GM18951 (cell line): Measurements from ENCODE around the gene HELZ.

ENCODE experiments used
- POLR2A ChIP-seq: IDR thresholded peaks from 4 replicates; pipeline ENCODE4 v1.6.1; 2011; ENCODE audit warnings: mild to moderate bottlenecking; ENCODE audit not compliant: insufficient read length, insufficient read depth; ENCODE audit errors: extremely low read depth
- in situ Hi-C: fragments of 300-500 bp; cut with MboI; formaldehyde crosslinking; loops from one replicate; pipeline ENCODE4 v1.12.0; 2022; ENCODE audit warnings: low sequenced_read_pairs, mixed read lengths, inconsistent platforms; ENCODE audit not compliant: unreplicated experiment

HELZ gene

DNA sequence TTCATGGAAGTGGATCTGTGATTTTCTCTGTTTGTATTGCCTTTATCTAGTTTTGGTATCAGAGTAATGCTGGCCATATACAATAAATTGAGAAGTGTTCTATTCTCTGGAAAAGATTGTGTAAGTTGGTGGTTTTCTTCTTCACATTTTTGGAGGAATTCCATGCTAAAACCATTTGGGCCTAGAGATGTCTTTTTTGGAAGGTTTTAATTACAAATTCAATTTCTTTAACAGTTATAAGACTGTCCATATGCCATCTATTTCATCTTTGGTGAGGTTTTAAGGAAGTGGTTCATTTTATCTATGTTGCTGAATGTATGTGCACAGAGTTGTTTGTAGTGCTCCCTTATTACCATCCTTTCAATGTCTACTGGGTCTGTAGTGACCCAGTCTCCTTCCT lies 154.7 kb downstream of the HELZ start:
- TF ChIP-seq POLR2A = no peak
- in situ Hi-C loops = no loop called here

- TF ChIP-seq POLR2A = no peak
- in situ Hi-C loops = no loop called here
These were observed 156.4 kb downstream of the HELZ start for GRCh38 chr17:67088639-67089038.

DNA sequence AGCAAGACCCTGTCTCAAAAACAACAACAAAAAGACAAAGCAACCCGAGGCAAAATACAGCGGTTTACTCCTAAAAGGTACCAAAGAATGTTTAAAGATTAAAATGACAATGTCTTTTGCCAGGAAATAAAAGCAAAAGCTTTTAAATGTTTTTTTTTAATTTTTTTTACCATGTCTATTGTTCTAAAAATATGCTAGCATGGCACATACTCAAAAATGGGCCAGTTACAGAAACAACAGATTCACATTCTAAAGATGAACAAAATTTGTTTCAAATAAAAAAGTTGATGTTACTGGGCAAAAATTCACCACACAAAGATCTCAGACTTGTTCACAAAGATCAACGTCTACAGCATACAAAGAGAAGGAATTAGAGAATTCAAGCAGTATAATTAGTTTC lies 159.6 kb downstream of the HELZ start:
- in situ Hi-C loops = no loop called here
- TF ChIP-seq POLR2A = no peak

- in situ Hi-C loops = no loop called here
- TF ChIP-seq POLR2A = no peak
These were observed 162.9 kb downstream of the HELZ start for GRCh38 chr17:67082107-67082506.

DNA sequence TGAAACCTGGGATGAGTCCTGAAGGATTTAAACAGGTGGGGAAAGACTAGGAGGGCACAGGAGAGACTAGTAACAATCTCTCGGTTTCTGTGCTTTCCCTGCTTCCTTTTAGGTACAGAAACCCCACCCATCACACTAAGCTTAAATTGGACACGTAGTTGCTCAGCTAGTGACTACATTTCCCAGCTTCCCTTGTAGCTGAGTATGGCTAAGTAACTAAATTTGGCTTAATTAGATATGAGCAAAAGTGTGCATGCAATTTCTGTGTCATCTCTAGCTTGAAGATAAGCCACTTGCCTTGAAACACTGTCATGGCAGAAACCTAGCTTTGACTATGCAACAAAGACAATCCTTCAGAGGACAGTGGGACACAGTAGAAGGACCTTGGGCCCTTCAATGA lies 164.2 kb downstream of the HELZ start:
- TF ChIP-seq POLR2A = no peak
- in situ Hi-C loops = no loop called here

DNA sequence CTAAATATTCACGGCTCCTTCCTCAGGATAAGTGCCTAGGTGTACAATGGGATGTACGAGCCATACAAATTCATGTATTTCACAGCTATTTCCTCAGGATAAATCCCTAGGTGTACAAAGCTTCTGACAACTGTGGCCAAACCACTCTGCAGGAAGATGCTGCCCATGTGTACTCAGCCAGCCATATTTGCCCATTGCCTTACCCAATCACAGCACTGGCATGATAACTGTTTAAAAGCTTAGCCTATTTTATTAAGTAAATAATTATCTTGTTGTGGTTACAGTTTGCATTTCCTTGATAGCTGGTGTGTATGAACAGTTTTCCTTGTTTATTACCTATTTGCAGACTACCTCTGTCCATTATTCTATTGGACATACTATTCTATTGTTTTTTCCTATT lies 165.5 kb downstream of the HELZ start:
- no peak for TF ChIP-seq POLR2A
- in situ Hi-C loops = no loop called here

DNA sequence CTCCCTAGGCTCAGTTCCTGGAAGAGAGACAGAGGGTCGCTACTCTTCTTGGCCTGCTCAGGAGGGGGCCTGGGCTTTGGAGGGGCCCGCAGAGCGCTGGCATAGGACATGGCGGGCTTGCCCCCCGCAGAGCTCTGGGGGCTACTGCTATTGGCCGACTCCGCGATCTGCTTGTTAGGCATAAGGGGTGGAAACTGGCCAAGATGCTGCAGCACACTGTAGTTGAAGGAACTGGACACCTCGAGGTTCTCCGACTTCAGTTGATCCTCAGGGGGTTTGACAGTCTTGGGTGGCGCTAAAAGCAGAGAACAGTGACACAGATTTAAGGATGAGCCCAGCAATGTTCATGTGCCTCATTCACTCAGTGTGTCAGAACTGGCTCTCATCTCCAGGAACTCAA lies 166.7 kb downstream of the HELZ start:
- in situ Hi-C loops = no loop called here
- no peak for TF ChIP-seq POLR2A

- no peak for TF ChIP-seq POLR2A
- in situ Hi-C loops = no loop called here
These were observed 168.7 kb downstream of the HELZ start for GRCh38 chr17:67076290-67076689.

- in situ Hi-C loops = no loop called here
- no peak for TF ChIP-seq POLR2A
These were observed 170.2 kb downstream of the HELZ start for GRCh38 chr17:67074781-67075180.

DNA sequence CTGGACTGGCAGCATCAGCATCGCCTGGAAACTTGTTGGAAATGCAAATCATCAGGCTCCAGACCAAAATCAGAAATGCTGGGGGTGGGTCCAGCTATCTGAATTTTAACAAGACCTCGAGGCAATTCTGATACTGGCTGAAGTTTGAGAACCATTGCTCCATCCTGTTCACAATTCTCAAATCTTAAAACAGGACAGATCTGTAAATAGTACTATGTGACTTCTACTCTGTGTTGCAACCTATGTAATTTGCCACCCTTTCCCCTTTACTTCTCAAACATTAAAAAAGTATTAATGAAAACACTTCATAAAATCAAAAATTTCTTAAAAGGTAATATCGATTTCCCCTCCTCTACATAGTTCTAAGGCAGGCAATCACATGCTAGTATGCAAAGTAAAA lies 172.1 kb downstream of the HELZ start:
- in situ Hi-C loops = no loop called here
- no peak for TF ChIP-seq POLR2A

DNA sequence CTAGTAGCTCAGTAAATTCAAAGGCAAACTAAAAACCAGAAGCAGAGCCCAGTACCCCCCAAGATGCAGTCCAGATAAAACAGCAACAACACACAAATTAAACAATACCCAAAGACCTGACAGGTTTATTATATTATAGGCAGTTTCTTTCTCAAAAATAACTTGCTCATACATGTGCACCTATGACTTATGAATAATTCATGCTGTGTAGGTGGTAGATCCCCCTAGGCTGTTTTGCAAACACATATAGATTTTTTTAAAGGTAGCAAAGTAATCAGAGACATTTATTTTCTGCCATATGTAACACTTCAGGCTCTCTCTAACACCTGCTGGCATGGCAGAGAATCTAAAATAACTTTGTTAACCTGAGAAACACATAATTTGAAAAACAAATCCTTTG lies 173.4 kb downstream of the HELZ start:
- in situ Hi-C loops = no loop called here
- TF ChIP-seq POLR2A = no peak

- in situ Hi-C loops = no loop called here
- no peak for TF ChIP-seq POLR2A
These were observed 175.3 kb downstream of the HELZ start for GRCh38 chr17:67069603-67070136.

DNA sequence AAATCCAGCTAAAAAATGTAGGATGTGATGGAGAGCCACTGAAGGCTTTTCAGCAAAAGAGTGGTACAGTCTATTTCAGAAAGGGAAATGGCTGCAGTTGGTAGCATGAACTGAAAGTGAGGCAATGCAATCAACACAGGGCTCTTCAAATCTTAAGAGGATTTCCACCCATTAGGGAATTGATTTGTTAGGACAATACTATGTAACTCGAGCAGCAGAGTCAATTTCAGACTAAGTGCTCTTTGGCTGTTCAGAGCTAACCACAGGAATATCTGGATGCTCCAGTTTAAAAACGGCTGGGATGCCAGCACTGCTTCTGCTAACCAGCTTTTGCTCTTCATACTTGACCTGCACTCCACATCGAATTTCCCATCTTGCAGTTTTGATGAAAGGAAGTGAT lies 176.0 kb downstream of the HELZ start:
- in situ Hi-C loops = no loop called here
- no peak for TF ChIP-seq POLR2A

DNA sequence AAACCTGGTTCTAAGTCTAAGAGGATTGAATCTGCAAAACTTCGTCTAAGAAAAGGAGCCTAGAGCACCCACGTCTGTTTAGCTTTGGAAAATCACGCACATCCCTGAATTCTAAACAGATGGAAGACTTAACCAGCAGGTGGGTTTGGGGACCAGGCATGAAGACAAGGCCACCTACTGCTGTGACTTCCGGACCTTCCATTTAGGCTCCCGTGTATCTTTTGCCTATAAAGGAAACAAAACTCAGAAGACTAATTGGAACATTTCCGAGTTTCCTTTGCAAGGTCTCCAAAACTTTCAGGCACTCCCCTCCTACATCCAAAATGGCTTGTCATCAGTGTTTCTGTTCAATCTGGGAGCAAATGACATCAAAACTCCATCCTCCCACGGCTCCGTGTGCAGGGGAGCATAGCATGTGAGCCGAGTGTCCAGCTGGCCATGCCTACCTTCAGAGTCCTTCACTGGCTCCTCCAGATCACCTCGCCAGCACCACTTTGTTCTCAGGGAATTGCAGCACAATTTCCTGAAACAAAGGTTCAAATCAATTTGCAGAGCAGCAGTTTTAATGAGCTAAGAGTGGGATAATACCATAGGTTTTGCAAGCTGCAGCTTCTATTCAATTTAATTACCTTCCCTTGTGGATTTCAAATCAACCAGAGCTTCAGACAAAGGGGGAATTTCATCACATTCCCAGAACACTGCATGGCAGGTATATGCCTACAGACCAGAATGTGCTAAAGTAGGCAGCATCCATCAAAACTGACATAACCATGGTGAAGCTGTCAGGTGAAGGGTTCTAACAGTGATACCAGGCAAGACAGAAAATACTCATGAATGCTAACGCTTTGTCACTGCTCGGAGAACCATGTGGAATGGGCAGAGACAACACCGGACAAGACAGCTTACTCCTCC lies 177.2 kb downstream of the HELZ start:
- in situ Hi-C loops = no loop called here
- no peak for TF ChIP-seq POLR2A
